ENCODE measurements around the gene SPATA6L.

Gene SPATA6L

DNA sequence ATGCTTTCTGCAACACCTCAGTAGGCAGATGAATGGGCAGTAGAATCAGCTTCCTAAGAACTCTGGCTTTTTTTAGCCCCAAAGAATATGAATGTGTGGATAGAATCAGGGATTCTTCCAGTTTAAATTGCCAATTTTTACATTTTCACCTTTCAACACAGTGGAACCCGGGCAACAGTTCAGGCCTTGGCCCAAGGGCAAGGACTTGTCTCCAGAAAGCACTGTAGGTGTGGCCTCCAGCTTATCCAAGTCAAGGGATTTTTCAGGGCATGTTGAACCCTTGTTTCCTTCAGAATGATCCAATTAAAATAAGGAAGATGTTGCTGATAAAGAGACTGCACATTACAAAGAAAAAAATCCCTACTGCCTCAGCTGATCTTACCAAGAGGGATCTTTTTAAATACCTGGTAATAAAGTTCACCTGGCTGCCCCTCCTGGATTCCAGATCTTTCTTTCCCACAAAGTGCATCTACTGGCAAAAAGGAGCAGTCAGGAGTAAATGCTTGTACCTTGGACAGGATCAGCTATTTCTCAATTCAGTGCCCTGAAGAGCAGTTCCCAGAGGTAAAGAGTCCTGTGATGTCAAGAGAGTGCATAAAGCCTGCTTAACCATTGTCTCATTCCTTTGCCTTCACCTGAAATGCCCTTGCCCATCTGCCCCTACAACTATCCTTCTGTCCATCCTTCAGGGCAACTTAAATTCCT is 84.3 kb downstream of the SPATA6L start:
- Histone ChIP-seq H2AK5ac (ENCODE audit: low read length) (no peak overlapping the region), H2BK5ac (ENCODE audit: low read length) (no peak overlapping the region), H3K23ac (ENCODE audit: low read length) (no peak overlapping the region), H3K56ac (ENCODE audit: low read length) (no peak overlapping the region), H3K27me3 (ENCODE audit: insufficient read depth, low read length, poor library complexity) (no peaks in the 10 kb centered on the region), H3K18ac (ENCODE audit: low read length) (no peak overlapping the region), H4K5ac (ENCODE audit: low read length) (no peak overlapping the region), H3K79me2 (ENCODE audit: control insufficient read depth, insufficient read depth, low read length) (no peaks in the 10 kb centered on the region), H3K4ac (ENCODE audit: low read depth, low read length) (no peak overlapping the region), H3K4me3 (ENCODE audit: low read length) (no peak overlapping the region), H3K4me2 (ENCODE audit: low read length) (no peak overlapping the region), H3K9ac (ENCODE audit: low read length) (no peak overlapping the region), H4K8ac (ENCODE audit: low read depth, low read length) (no peak overlapping the region), H3K79me1 (ENCODE audit: low read length) (no peaks in the 10 kb centered on the region), H3K36me3 (ENCODE audit: control insufficient read depth, insufficient read depth, low read length) (no peaks in the 10 kb centered on the region), H2BK15ac (replicated peaks; ENCODE audit: low read depth) (no peak overlapping the region), H3K27ac (ENCODE audit: low read depth, low read length) (no peak overlapping the region), H3K4me1 (ENCODE audit: control insufficient read depth, low read depth, low read length) (no peaks in the 10 kb centered on the region), H2BK120ac (ENCODE audit: low read depth, low read length) (no peak overlapping the region)
- no peak for DNase-seq
- WGBS (ENCODE audit: extremely low coverage, insufficient coverage, low lambda C conversion rate), result no CpG with 5 or more reads among the region's 1 CpG

GRCh38 chr9:4581035-4581760 is 85.1 kb downstream of the SPATA6L start:
- DNase-seq, result no peak
- Histone ChIP-seq H3K36me3 (ENCODE audit: control insufficient read depth, insufficient read depth, low read length) (no peaks in the 10 kb centered on the region), H2BK120ac (ENCODE audit: low read depth, low read length) (no peak overlapping the region)

GRCh38 chr9:4579001-4579400 is 87.3 kb downstream of the SPATA6L start:
- Histone ChIP-seq H3K18ac (ENCODE audit: low read length) (no peak overlapping the region), H3K27ac (ENCODE audit: low read depth, low read length) (no peak overlapping the region), H4K8ac (ENCODE audit: low read depth, low read length) (no peak overlapping the region), H2BK5ac (ENCODE audit: low read length) (no peak overlapping the region), H2AK5ac (ENCODE audit: low read length) (no peak overlapping the region), H3K23ac (ENCODE audit: low read length) (no peak overlapping the region), H3K4me1 (ENCODE audit: control insufficient read depth, low read depth, low read length) (peaks cover 1% of the 10 kb centered on the region), H3K4ac (ENCODE audit: low read depth, low read length) (no peak overlapping the region), H3K56ac (ENCODE audit: low read length) (no peak overlapping the region), H3K79me2 (ENCODE audit: control insufficient read depth, insufficient read depth, low read length) (no peaks in the 10 kb centered on the region), H3K27me3 (ENCODE audit: insufficient read depth, low read length, poor library complexity) (no peaks in the 10 kb centered on the region), H3K36me3 (ENCODE audit: control insufficient read depth, insufficient read depth, low read length) (no peaks in the 10 kb centered on the region), H3K4me3 (ENCODE audit: low read length) (no peak overlapping the region), H4K5ac (ENCODE audit: low read length) (no peak overlapping the region), H2BK15ac (replicated peaks; ENCODE audit: low read depth) (no peak overlapping the region), H3K4me2 (ENCODE audit: low read length) (no peak overlapping the region), H3K79me1 (ENCODE audit: low read length) (no peaks in the 10 kb centered on the region), H2BK120ac (ENCODE audit: low read depth, low read length) (no peak overlapping the region), H3K9ac (ENCODE audit: low read length) (no peak overlapping the region)
- no peak for DNase-seq
- no CpG with 5 or more reads among the region's 2 CpGs for WGBS (ENCODE audit: extremely low coverage, insufficient coverage, low lambda C conversion rate)

More at GRCh38 chr9:4581035-4581760, 85.1 kb downstream of the SPATA6L start:
- no peak overlapping the region for H2AK5ac ChIP-seq (ENCODE audit: low read length)
- no peak overlapping the region for H2BK15ac ChIP-seq (replicated peaks; ENCODE audit: low read depth)
- H4K8ac ChIP-seq (ENCODE audit: low read depth, low read length), result no peak overlapping the region
- no peak overlapping the region for H2BK5ac ChIP-seq (ENCODE audit: low read length)
- H3K4me3 ChIP-seq (ENCODE audit: low read length), result no peak overlapping the region
- H4K5ac ChIP-seq (ENCODE audit: low read length), result no peak overlapping the region
- no peaks in the 10 kb centered on the region for H3K79me2 ChIP-seq (ENCODE audit: control insufficient read depth, insufficient read depth, low read length)
- no peak overlapping the region for H3K18ac ChIP-seq (ENCODE audit: low read length)
- H3K79me1 ChIP-seq (ENCODE audit: low read length), result no peaks in the 10 kb centered on the region
- no peaks in the 10 kb centered on the region for H3K27me3 ChIP-seq (ENCODE audit: insufficient read depth, low read length, poor library complexity)
- no peak overlapping the region for H3K9ac ChIP-seq (ENCODE audit: low read length)
- H3K4ac ChIP-seq (ENCODE audit: low read depth, low read length), result no peak overlapping the region
- H3K27ac ChIP-seq (ENCODE audit: low read depth, low read length), result no peak overlapping the region
- WGBS (ENCODE audit: extremely low coverage, insufficient coverage, low lambda C conversion rate), result no CpG with 5 or more reads among the region's 2 CpGs
- no peaks in the 10 kb centered on the region for H3K4me1 ChIP-seq (ENCODE audit: control insufficient read depth, low read depth, low read length)
- H3K23ac ChIP-seq (ENCODE audit: low read length), result no peak overlapping the region
- H3K56ac ChIP-seq (ENCODE audit: low read length), result no peak overlapping the region
- no peak overlapping the region for H3K4me2 ChIP-seq (ENCODE audit: low read length)

DNA sequence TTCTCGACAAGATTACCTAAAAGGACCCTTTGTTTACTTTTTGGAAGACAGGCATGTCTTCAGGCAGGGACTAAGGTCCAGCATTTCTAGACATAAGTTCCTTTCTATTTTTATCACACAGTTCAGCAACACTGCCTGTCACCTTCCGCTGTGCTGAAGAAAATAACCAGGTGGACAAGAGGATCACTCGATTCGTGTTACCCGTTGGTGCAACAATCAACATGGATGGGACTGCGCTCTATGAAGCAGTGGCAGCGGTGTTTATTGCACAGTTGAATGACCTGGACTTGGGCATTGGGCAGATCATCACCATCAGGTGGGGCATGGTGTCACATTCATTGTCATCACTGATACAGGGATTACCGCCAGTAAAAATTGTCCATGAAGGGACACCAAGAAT is 89.8 kb downstream of the SPATA6L start:
- no peaks in the 10 kb centered on the region for H3K27me3 ChIP-seq (ENCODE audit: insufficient read depth, low read length, poor library complexity)
- no peak overlapping the region for H3K56ac ChIP-seq (ENCODE audit: low read length)
- H3K27ac ChIP-seq (ENCODE audit: low read depth, low read length), result no peak overlapping the region
- no peak overlapping the region for H2BK5ac ChIP-seq (ENCODE audit: low read length)
- no peak overlapping the region for H4K5ac ChIP-seq (ENCODE audit: low read length)
- H3K4me1 ChIP-seq (ENCODE audit: control insufficient read depth, low read depth, low read length), result peaks cover 4% of the 10 kb centered on the region
- no peak overlapping the region for H2AK5ac ChIP-seq (ENCODE audit: low read length)
- no peak for DNase-seq
- H3K4me3 ChIP-seq (ENCODE audit: low read length), result no peak overlapping the region
- no peaks in the 10 kb centered on the region for H3K79me2 ChIP-seq (ENCODE audit: control insufficient read depth, insufficient read depth, low read length)
- H3K4me2 ChIP-seq (ENCODE audit: low read length), result no peak overlapping the region
- no peak overlapping the region for H2BK120ac ChIP-seq (ENCODE audit: low read depth, low read length)
- no peaks in the 10 kb centered on the region for H3K36me3 ChIP-seq (ENCODE audit: control insufficient read depth, insufficient read depth, low read length)
- WGBS (ENCODE audit: extremely low coverage, insufficient coverage, low lambda C conversion rate), result no CpG with 5 or more reads among the region's 8 CpGs
- no peak overlapping the region for H3K18ac ChIP-seq (ENCODE audit: low read length)
- H3K79me1 ChIP-seq (ENCODE audit: low read length), result no peaks in the 10 kb centered on the region
- H3K4ac ChIP-seq (ENCODE audit: low read depth, low read length), result no peak overlapping the region
- H3K9ac ChIP-seq (ENCODE audit: low read length), result no peak overlapping the region
- no peak overlapping the region for H4K8ac ChIP-seq (ENCODE audit: low read depth, low read length)
- H2BK15ac ChIP-seq (replicated peaks; ENCODE audit: low read depth), result no peak overlapping the region
- no peak overlapping the region for H3K23ac ChIP-seq (ENCODE audit: low read length)

- H3K27me3 ChIP-seq (ENCODE audit: insufficient read depth, low read length, poor library complexity), result no peaks in the 10 kb centered on the region
- H3K36me3 ChIP-seq (ENCODE audit: control insufficient read depth, insufficient read depth, low read length), result no peaks in the 10 kb centered on the region
- H3K4me3 ChIP-seq (ENCODE audit: low read length), result no peak overlapping the region
- H3K56ac ChIP-seq (ENCODE audit: low read length), result no peak overlapping the region
- no peaks in the 10 kb centered on the region for H3K79me1 ChIP-seq (ENCODE audit: low read length)
- no peak overlapping the region for H3K23ac ChIP-seq (ENCODE audit: low read length)
- no peak overlapping the region for H3K18ac ChIP-seq (ENCODE audit: low read length)
- H3K79me2 ChIP-seq (ENCODE audit: control insufficient read depth, insufficient read depth, low read length), result no peaks in the 10 kb centered on the region
- H3K4me1 ChIP-seq (ENCODE audit: control insufficient read depth, low read depth, low read length), result peaks cover 4% of the 10 kb centered on the region
- DNase-seq, result no peak
- no peak overlapping the region for H2BK120ac ChIP-seq (ENCODE audit: low read depth, low read length)
- no peak overlapping the region for H3K27ac ChIP-seq (ENCODE audit: low read depth, low read length)
- no peak overlapping the region for H3K4me2 ChIP-seq (ENCODE audit: low read length)
- H3K9ac ChIP-seq (ENCODE audit: low read length), result no peak overlapping the region
- no peak overlapping the region for H3K4ac ChIP-seq (ENCODE audit: low read depth, low read length)
- no peak overlapping the region for H4K8ac ChIP-seq (ENCODE audit: low read depth, low read length)
- no CpG with 5 or more reads among the region's 8 CpGs for WGBS (ENCODE audit: extremely low coverage, insufficient coverage, low lambda C conversion rate)
- no peak overlapping the region for H2BK5ac ChIP-seq (ENCODE audit: low read length)
- no peak overlapping the region for H2AK5ac ChIP-seq (ENCODE audit: low read length)
- H4K5ac ChIP-seq (ENCODE audit: low read length), result no peak overlapping the region
- H2BK15ac ChIP-seq (replicated peaks; ENCODE audit: low read depth), result no peak overlapping the region
These were observed 90.3 kb downstream of the SPATA6L start for GRCh38 chr9:4575997-4576396.
